Suprapubic skin (tissue), 3 donors: Measurements from ENCODE around the gene EYS.

Experiments
- CTCF ChIP-seq, 2 donors: fragments of 200-600 bp in 1 of 2; fragments of 450-650 bp in 1 of 2; sonication (generic) in 1 of 2; IDR thresholded peaks; one replicate each; pipeline ENCODE4 v1.5.1; 2016 to 2019; ENCODE audit warnings: antibody characterized with exemption in 2 of 2, mild to moderate bottlenecking in 1 of 2, moderate library complexity in 1 of 2
- POLR2A ChIP-seq, 2 donors: fragments of 450-650 bp; IDR thresholded peaks; one replicate each; pipeline ENCODE4 v1.6.1; 2017; ENCODE audit warnings: antibody characterized with exemption in 2 of 2, mild to moderate bottlenecking in 2 of 2, moderate library complexity in 2 of 2

- TF ChIP-seq CTCF (IDR thresholded peaks at IDR 0.05) (no peak), POLR2A (IDR thresholded peaks at IDR 0.05) (no peak)
Measured at GRCh38 chr6:64155063-64155462, 1552.0 kb downstream of the EYS start.
